BJ (cell line): ENCODE data around the gene KRT80. TPM values are rescaled to one million over a fixed set of nuclear protein-coding genes. Genes with fewer than 3 reads are reported as not detected.

Experiments
- CTCF ChIA-PET: fragments of 350-600 bp; formaldehyde crosslinking; extraction: SDS; loops from one replicate; lab custom pipeline; 2021; ENCODE audit warnings: antibody characterized with exemption, inconsistent platforms; lab: Yijun Ruan, JAX
- POLR2A ChIA-PET: fragments of 300-600 bp; sonication (Branson Sonifier 250); formaldehyde crosslinking; extraction: SDS; loops from one replicate; lab custom pipeline; 2021; ENCODE audit warnings: antibody characterized with exemption; lab: Charles Lee
- DNase-seq: peaks from one replicate; pipeline ENCODE4 v3.0.0-alpha.2; 2011; ENCODE audit warnings: low read depth
- H3K27me3 ChIP-seq: 2 replicates; pipeline ENCODE4 v1.6.0; 2011; ENCODE audit warnings: low read length; ENCODE audit not compliant: control insufficient read depth, insufficient read depth
- H3K36me3 ChIP-seq: 2 replicates; pipeline ENCODE4 v1.5.1; 2011; ENCODE audit warnings: low read length; ENCODE audit not compliant: control insufficient read depth, insufficient read depth
- H3K4me3 ChIP-seq: 2 replicates; pipeline ENCODE4 v1.5.1; 2011; ENCODE audit warnings: low read depth, mild to moderate bottlenecking, control low read depth, low read length
- polyA plus RNA-seq: library from polyadenylated mRNA; depleted of rRNA; stranded (reverse); fragments of >200 nt; gene quantifications from 2 replicates; pipeline ENCODE4 v1.2.3, GENCODE V29; 2011; rRNA removed
- TF ChIP-seq, protein P1 (sequence below): IDR thresholded peaks from 2 replicates; pipeline ENCODE4 v1.5.1; 2011; ENCODE audit warnings: low read depth, mild to moderate bottlenecking, control low read depth, inconsistent platforms, low read length, moderate library complexity; ENCODE audit not compliant: insufficient read depth

Gene KRT80
- polyA plus RNA-seq, 1 experiment, result 5.9 TPM

DNA sequence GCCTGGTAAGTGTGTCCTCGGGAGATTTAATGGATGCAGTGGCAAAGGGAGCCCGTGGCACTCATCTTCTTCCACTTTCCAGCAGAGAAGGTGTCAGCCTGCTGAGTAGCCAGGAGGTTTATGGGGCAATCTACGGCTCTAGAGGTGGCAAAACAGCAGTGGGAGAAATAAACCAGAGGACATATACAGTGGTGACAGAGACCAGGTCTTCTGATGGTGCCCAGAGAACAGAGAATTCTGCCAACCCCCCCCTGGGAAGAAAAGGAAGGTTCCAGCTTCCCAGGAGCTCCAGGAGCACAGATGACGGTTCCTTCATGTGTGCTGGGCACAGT, 69.3 kb downstream of the KRT80 start:
- POLR2A ChIA-PET, result no interaction called here
- no peak for DNase-seq
- TF ChIP-seq, protein P1, sequence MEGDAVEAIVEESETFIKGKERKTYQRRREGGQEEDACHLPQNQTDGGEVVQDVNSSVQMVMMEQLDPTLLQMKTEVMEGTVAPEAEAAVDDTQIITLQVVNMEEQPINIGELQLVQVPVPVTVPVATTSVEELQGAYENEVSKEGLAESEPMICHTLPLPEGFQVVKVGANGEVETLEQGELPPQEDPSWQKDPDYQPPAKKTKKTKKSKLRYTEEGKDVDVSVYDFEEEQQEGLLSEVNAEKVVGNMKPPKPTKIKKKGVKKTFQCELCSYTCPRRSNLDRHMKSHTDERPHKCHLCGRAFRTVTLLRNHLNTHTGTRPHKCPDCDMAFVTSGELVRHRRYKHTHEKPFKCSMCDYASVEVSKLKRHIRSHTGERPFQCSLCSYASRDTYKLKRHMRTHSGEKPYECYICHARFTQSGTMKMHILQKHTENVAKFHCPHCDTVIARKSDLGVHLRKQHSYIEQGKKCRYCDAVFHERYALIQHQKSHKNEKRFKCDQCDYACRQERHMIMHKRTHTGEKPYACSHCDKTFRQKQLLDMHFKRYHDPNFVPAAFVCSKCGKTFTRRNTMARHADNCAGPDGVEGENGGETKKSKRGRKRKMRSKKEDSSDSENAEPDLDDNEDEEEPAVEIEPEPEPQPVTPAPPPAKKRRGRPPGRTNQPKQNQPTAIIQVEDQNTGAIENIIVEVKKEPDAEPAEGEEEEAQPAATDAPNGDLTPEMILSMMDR, result no peak
- H3K36me3 ChIP-seq, result no peaks in the 10 kb centered on the region
- peaks cover 1% of the 10 kb centered on the region for H3K27me3 ChIP-seq
- CTCF ChIA-PET, result interaction anchor here (0.9 to 10.6 kb wide), 12 partner anchors 8 to 132 kb away, joined by 3 to 192 read pairs (median 10); no protein-coding TSS in a partner anchor
- no peak overlapping the region for H3K4me3 ChIP-seq

DNA sequence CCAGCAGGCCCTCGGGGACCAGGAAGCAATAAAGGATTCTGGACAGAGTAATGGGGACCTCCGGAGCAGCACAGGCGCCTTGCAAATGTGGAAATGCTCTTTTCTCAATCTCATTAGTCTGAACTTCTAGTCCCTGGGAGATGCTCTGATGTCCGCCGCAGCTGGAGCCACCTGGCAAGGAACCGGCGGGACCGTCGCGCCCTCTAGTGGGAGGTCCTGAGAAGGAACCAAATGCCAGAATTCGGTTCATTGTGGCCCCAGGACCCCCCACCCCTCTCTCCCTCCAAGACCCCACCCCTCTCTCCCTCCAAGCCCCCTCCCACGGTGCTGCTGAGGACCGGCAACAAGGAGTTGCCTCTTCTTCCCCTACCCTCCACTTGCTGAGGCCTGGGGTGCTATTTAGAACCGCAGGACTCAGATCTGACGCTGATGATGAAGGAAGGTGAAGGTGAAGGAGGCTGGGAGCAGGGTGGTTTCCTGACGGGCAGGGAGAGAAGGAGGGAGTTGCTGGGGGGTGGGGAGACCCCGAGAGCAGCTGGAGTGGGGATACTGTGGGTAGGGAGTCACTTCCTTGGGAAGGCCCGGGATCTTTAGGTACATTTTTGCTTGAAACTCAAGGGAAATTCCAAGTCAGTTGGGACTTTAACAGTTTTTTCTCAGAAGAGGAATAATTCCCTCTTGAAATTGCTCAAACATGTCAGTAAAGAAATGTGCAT, 69.8 kb downstream of the KRT80 start:
- ChIA-PET POLR2A (no interaction called here), CTCF (interaction anchor here (0.5 to 10.6 kb wide), 31 partner anchors 9 to 595 kb away, joined by 3 to 192 read pairs (median 4); partner anchors contain the start of genes NR4A1 and TAMALIN)
- Histone ChIP-seq H3K4me3 (no peak overlapping the region), H3K27me3 (peaks cover 2% of the 10 kb centered on the region), H3K36me3 (no peaks in the 10 kb centered on the region)
- DNase-seq, result no peak
- TF ChIP-seq, protein P1, result peak; percentile 83

DNA sequence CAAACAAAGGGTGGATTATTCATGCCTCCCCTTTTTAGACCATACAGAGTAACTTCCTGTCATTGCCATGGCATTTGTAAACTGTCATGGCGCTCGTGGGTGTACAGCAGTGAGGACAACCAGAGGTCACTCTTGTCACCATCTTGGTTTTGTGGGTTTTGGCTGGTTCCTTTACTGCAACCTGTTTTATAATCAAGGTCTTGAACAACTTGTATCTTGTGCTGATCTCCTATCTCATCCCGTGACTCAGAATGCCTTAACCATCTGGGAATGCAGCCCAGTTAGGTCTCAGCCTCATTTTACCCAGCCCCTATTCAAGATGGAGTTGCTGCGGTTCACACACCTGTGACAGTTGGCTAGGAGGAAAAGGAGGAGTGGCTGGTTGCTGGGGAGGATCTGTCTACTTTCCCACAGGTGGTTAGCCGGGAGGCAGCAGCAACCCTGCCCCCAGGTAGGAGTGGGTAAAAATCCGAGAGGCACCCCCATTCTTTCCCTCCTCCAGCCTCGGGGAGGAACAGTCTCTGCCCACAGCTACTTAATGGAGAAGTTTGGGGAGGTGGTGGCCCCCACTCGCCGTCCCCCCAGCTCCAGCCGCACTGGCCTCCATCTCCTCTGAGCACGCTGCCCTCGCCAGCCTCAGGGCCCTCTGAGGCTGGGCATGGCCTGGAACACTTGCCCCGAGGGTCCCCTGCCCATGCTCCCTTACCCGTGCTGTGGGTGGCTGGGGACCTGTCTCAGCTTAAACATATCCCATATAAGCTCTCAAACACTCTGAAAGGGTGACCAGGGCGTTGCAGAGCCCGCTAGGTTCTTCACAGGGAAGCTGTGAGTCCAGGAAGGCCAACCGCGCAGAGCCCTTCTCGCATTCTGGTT, 70.6 kb downstream of the KRT80 start:
- TF ChIP-seq, protein P1, result no peak
- POLR2A ChIA-PET, result no interaction called here
- CTCF ChIA-PET, result interaction anchor here (0.5 to 10.6 kb wide), 29 partner anchors 9 to 595 kb away, joined by 3 to 192 read pairs (median 4); partner anchors contain the start of genes NR4A1 and TAMALIN
- peaks cover 4% of the 10 kb centered on the region for H3K27me3 ChIP-seq
- H3K36me3 ChIP-seq, result no peaks in the 10 kb centered on the region
- H3K4me3 ChIP-seq, result no peak overlapping the region
- no peak for DNase-seq

DNA sequence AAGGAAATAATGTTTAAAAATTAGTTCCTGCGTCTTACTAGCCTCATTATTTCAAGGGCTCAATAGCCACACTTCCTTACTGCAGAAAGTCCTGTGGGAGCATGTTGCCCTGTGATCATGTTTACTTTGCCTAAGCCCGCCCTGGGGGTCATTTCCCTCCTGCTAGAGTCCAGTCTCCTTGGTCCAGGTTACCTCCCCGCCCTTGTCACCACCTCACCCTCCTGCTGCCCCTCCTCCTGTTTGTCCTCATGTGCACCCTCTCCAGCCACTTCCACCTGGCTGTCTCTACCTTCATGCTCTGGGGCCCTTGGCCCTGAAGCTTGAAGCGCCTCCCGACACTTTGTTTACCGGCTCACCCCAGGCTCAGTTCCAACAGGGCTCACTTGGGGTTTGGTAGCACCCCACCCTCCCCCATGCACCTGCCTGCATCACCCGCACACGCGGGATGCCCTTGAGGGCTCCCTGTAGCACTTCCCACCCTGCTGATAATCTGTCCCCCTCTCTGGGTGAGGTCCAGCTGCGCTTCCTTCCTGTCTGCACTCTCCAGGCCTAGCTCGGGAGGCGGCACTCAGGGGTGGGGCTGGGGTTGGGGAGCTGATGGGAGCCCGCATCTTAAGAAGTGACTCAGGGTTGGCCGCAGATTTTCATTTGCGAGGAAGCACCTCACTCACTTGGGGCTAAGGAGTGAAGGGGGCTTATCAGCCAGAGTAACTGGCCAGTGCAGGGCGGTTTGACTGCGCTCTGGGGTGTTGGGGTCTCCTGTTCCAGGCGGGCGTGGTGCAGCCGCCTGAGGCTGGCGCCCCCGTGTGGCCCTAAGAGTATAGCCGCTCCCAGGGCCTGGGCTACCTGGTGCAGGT, 72.2 kb downstream of the KRT80 start:
- ChIA-PET CTCF (interaction anchor here (0.9 to 3.2 kb wide), 9 partner anchors 11 to 126 kb away, joined by 3 to 53 read pairs (median 4); no protein-coding TSS in a partner anchor), POLR2A (no interaction called here)
- TF ChIP-seq, protein P1, result peak; percentile 56
- H3K36me3 ChIP-seq, result no peaks in the 10 kb centered on the region
- H3K4me3 ChIP-seq, result no peak overlapping the region
- peaks cover 6% of the 10 kb centered on the region for H3K27me3 ChIP-seq
- DNase-seq, result no peak

Other genes with a start within 250 kb of the KRT80 start
- gene ACVR1B, start 240.3 kb downstream of the KRT80 start, polyA plus RNA-seq, result 12.6 and 12.9 TPM in 2 replicates
- gene TAMALIN, start 185.1 kb downstream of the KRT80 start, polyA plus RNA-seq, result 0.96 and 1.3 TPM in 2 replicates
- gene NR4A1, start 140.6 kb downstream of the KRT80 start, polyA plus RNA-seq, result 9.8 and 18.6 TPM in 2 replicates
- gene ATG101, start 122.0 kb downstream of the KRT80 start, polyA plus RNA-seq, result 115 and 163 TPM in 2 replicates
- gene SMIM41, start 112.3 kb downstream of the KRT80 start, polyA plus RNA-seq, result 0.05 TPM in 1 of 2 replicates, not detected in the other
- 238 and 659 TPM in 2 replicates for gene KRT7, start 41.2 kb upstream of the KRT80 start, polyA plus RNA-seq
- gene KRT86, start 82.6 kb upstream of the KRT80 start, polyA plus RNA-seq, result 1.5 and 2.5 TPM in 2 replicates
- 15.7 and 24.7 TPM in 2 replicates for gene KRT81, start 99.5 kb upstream of the KRT80 start, polyA plus RNA-seq
- gene KRT83, start 129.4 kb upstream of the KRT80 start, polyA plus RNA-seq, result 0.07 and 0.10 TPM in 2 replicates
- gene KRT85, start 175.5 kb upstream of the KRT80 start, polyA plus RNA-seq, result not detected in 2 replicates
- not detected in 2 replicates for gene KRT84, start 193.6 kb upstream of the KRT80 start, polyA plus RNA-seq
- not detected in 2 replicates for gene KRT82, start 214.3 kb upstream of the KRT80 start, polyA plus RNA-seq
- not detected in 2 replicates for gene KRT75, start 242.4 kb upstream of the KRT80 start, polyA plus RNA-seq